Measurements from ENCODE around the gene NFATC2. TPM values are rescaled to one million over a fixed set of nuclear protein-coding genes. Genes with fewer than 3 reads are reported as not detected.

The NFATC2 gene
- total and polyA plus RNA-seq, 8 donors = 1.5 to 8.3 (median 4.3) TPM

- no peak for FAIRE-seq
Observed at GRCh38 chr20:51350941-51351631, 191.4 kb downstream of the NFATC2 start.

GRCh38 chr20:51348876-51349275 lies 193.6 kb downstream of the NFATC2 start:
- no peaks in the 10 kb centered on the region for H3K4me1 ChIP-seq
- H3K27ac ChIP-seq = no peak overlapping the region
- FAIRE-seq (no peak), ATAC-seq (no peak), DNase-seq (no peak)
- H3K36me3 ChIP-seq = no peaks in the 10 kb centered on the region
- H3K4me3 ChIP-seq = no peak overlapping the region
- intact Hi-C loops (cut with DNase I) = no loop called here
- no peak for TF ChIP-seq CTCF (IDR thresholded peaks at IDR 0.05)
- WGBS, 2 donors = 79 to 80% methylated on average over 4 of the region's 4 CpGs
- H3K27me3 ChIP-seq = no peaks in the 10 kb centered on the region
- H3K9me3 ChIP-seq = no peaks in the 10 kb centered on the region

More at GRCh38 chr20:51350941-51351631, 191.4 kb downstream of the NFATC2 start:
- intact Hi-C loops (cut with DNase I) = no loop called here
- Histone ChIP-seq H3K4me3 (no peak overlapping the region), H3K27me3 (no peaks in the 10 kb centered on the region), H3K27ac (no peak overlapping the region), H3K36me3 (no peaks in the 10 kb centered on the region), H3K4me1 (no peaks in the 10 kb centered on the region), H3K9me3 (no peaks in the 10 kb centered on the region)
- DNase-seq (no peak), ATAC-seq (no peak)
- 68% methylated on average over 6 of the region's 6 CpGs for WGBS, 2 donors
- TF ChIP-seq CTCF (IDR thresholded peaks at IDR 0.05) = no peak

GRCh38 chr20:51347831-51348230 lies 194.7 kb downstream of the NFATC2 start:
- DNase-seq = no peak
- Histone ChIP-seq H3K27ac (no peak overlapping the region), H3K4me1 (no peaks in the 10 kb centered on the region), H3K9me3 (no peaks in the 10 kb centered on the region), H3K27me3 (no peaks in the 10 kb centered on the region), H3K4me3 (no peak overlapping the region), H3K36me3 (no peaks in the 10 kb centered on the region)
- TF ChIP-seq CTCF (IDR thresholded peaks at IDR 0.05) = no peak
- WGBS, 2 donors = 80 to 93% methylated on average over 1 of the region's 1 CpG
- ATAC-seq = no peak
- FAIRE-seq = no peak
- intact Hi-C loops (cut with DNase I) = no loop called here

GRCh38 chr20:51346686-51347485 lies 195.6 kb downstream of the NFATC2 start:
- 71 to 77% methylated on average over 8 of the region's 8 CpGs for WGBS, 2 donors
- TF ChIP-seq CTCF (IDR thresholded peaks at IDR 0.05) = no peak
- Histone ChIP-seq H3K4me3 (no peak overlapping the region), H3K27ac (no peak overlapping the region), H3K36me3 (no peaks in the 10 kb centered on the region), H3K27me3 (no peaks in the 10 kb centered on the region), H3K9me3 (no peaks in the 10 kb centered on the region), H3K4me1 (no peaks in the 10 kb centered on the region)
- intact Hi-C loops (cut with DNase I) = no loop called here
- DNase-seq = no peak
- FAIRE-seq = no peak
- ATAC-seq = no peak

Measured in pancreas (tissue), 10 donors.